Erythroblast (primary cell): ENCODE data around the gene CLEC1A.

Source experiments
- GATA1 ChIP-seq: IDR thresholded peaks from 2 replicates; pipeline ENCODE4 v1.6.1; 2011; ENCODE audit warnings: low read depth, mild to moderate bottlenecking, control low read depth, low read length, moderate library complexity
- POLR2A ChIP-seq: IDR thresholded peaks from 2 replicates; pipeline ENCODE4 v1.6.1; 2011; ENCODE audit warnings: mild to moderate bottlenecking, low read length

DNA sequence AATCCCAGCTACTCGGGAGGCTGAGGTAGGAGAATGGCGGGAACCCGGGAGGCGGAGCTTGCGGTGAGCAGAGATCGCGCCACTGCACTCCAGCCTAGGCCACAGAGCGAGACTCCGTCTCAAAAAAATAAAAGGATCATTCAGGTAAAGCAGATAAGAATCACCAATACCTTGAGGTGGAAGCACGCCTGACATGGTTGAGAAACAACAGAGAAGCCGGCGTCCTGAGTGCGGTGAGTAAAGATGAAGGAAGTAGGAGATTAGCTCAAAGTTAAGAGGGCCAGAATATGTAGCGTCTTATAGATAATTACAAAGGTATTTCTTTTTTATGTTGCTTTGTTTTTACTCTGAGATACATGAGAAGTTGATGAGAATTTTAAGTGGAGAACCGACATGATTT, 16.5 kb upstream of the CLEC1A start:
- no peak for TF ChIP-seq POLR2A
- no peak for TF ChIP-seq GATA1
